HEK293T (cell line): Measurements from ENCODE around the gene STRADB.

Experiments
- BHLHE40 ChIP-seq: fragments of 450-650 bp; IDR thresholded peaks from 2 replicates; pipeline ENCODE4 v1.6.1; 2016; ENCODE audit warnings: mild to moderate bottlenecking, moderate library complexity, borderline replicate concordance
- CTBP1 ChIP-seq: fragments of 450-650 bp; IDR thresholded peaks from 2 replicates; pipeline ENCODE4 v1.6.1; 2016; ENCODE audit warnings: borderline replicate concordance
- FOXA1 ChIP-seq: fragments of 450-650 bp; IDR thresholded peaks from 2 replicates; pipeline ENCODE4 v1.6.1; 2016; ENCODE audit warnings: mild to moderate bottlenecking
- FOXM1 ChIP-seq: fragments of 450-650 bp; IDR thresholded peaks from 2 replicates; pipeline ENCODE4 v1.6.1; 2017; ENCODE audit warnings: mild to moderate bottlenecking, borderline replicate concordance
- NFRKB ChIP-seq: fragments of 450-650 bp; IDR thresholded peaks from 2 replicates; pipeline ENCODE4 v1.6.1; 2016; ENCODE audit warnings: mild to moderate bottlenecking, moderate library complexity
- SP1 ChIP-seq: fragments of 450-650 bp; IDR thresholded peaks from 2 replicates; pipeline ENCODE4 v1.6.1; 2017
- ZNF384 ChIP-seq: fragments of 450-650 bp; IDR thresholded peaks from 2 replicates; pipeline ENCODE4 v1.6.1; 2016

DNA sequence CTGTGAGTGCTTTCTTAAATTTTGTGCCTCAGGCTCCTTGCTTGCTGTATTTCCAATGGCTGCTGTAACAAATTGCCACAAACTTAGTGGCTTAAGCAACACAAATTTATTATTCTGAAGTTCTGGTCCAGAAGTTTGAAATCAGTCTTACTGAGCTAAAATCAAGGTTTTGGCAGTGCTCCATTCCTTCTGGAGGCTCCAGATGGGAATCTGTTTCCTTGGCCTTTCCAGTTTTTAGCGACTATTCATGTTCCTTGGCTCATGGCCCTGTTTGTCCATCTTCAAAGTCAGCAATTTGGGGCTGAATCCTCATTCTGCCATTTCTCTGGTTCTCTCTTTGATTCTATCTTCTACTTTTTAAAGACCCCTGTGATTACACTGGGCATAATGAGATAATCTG is 31.8 kb downstream of the STRADB start:
- TF ChIP-seq SP1, result no peak
- TF ChIP-seq FOXA1, result no peak
- TF ChIP-seq BHLHE40, result no peak
- TF ChIP-seq FOXM1, result no peak
- TF ChIP-seq ZNF384, result no peak
- no peak for TF ChIP-seq CTBP1
- no peak for TF ChIP-seq NFRKB
